Measurements from ENCODE around the gene ADIPOR2. TPM values are rescaled to one million over a fixed set of nuclear protein-coding genes. Genes with fewer than 3 reads are reported as not detected.
"Not testable (repeated sequence)": the region's sequence is repeated elsewhere in the genome, so short reads cannot be mapped to it uniquely, and the experiment has no call there.

The ADIPOR2 gene
- total RNA-seq, 1 donor from 2014 or later: 40.5 TPM

- Histone ChIP-seq H3K4me1 (no peaks in the 10 kb centered on the region), H3K9me3 (replicated peaks) (peaks cover 2% of the 10 kb centered on the region), H3K27me3 (ENCODE audit: low read depth) (no peaks in the 10 kb centered on the region), H3K27ac (replicated peaks) (no peak overlapping the region), H3K4me3 (no peak overlapping the region), H3K36me3 (peaks cover 5% of the 10 kb centered on the region)
- intact Hi-C loops (cut with micrococcal nuclease): no loop called here
- DNase-seq: no peak
- no peak for TF ChIP-seq CTCF (IDR thresholded peaks at IDR 0.05; ENCODE audit: borderline replicate concordance)
Observed at GRCh38 chr12:1731019-1731687, 40.3 kb downstream of the ADIPOR2 start.

- not testable (repeated sequence) for H3K27ac ChIP-seq (replicated peaks)
Observed at GRCh38 chr12:1731688-1732078, 40.8 kb downstream of the ADIPOR2 start.

GRCh38 chr12:1732914-1733313, 42.0 kb downstream of the ADIPOR2 start:
- Histone ChIP-seq H3K27ac (replicated peaks) (no peak overlapping the region), H3K27me3 (ENCODE audit: low read depth) (no peaks in the 10 kb centered on the region), H3K4me1 (peaks cover 14% of the 10 kb centered on the region), H3K36me3 (no peaks in the 10 kb centered on the region), H3K9me3 (replicated peaks) (peaks cover 2% of the 10 kb centered on the region), H3K4me3 (no peak overlapping the region)
- no peak for TF ChIP-seq CTCF (IDR thresholded peaks at IDR 0.05; ENCODE audit: borderline replicate concordance)
- intact Hi-C loops (cut with micrococcal nuclease): no loop called here
- DNase-seq: no peak

More at GRCh38 chr12:1731688-1732078, 40.8 kb downstream of the ADIPOR2 start:
- intact Hi-C loops (cut with micrococcal nuclease); H3K27me3 ChIP-seq (ENCODE audit: low read depth); H3K4me1 ChIP-seq; H3K36me3 ChIP-seq; H3K9me3 ChIP-seq (replicated peaks); H3K4me3 ChIP-seq; DNase-seq: not testable (repeated sequence)

- H3K27me3 ChIP-seq (ENCODE audit: low read depth); H3K9me3 ChIP-seq (replicated peaks); H3K4me3 ChIP-seq; intact Hi-C loops (cut with micrococcal nuclease); H3K36me3 ChIP-seq; H3K27ac ChIP-seq (replicated peaks); DNase-seq: not testable (repeated sequence)
- peaks cover 22% of the 10 kb centered on the region for H3K4me1 ChIP-seq
Observed at GRCh38 chr12:1733712-1734111, 42.8 kb downstream of the ADIPOR2 start.

- no peak for TF ChIP-seq CTCF (IDR thresholded peaks at IDR 0.05; ENCODE audit: borderline replicate concordance)
- Histone ChIP-seq H3K4me3 (no peak overlapping the region), H3K36me3 (no peaks in the 10 kb centered on the region), H3K9me3 (replicated peaks) (peaks cover 2% of the 10 kb centered on the region), H3K27me3 (ENCODE audit: low read depth) (no peaks in the 10 kb centered on the region), H3K4me1 (peaks cover 55% of the 10 kb centered on the region), H3K27ac (replicated peaks) (peak overlapping the region; percentile 1)
- no peak for DNase-seq
- intact Hi-C loops (cut with micrococcal nuclease): no loop called here
Observed at GRCh38 chr12:1737652-1738286, 46.9 kb downstream of the ADIPOR2 start.

- intact Hi-C loops (cut with micrococcal nuclease): no loop called here
- H3K36me3 ChIP-seq: no peaks in the 10 kb centered on the region
- peaks cover 2% of the 10 kb centered on the region for H3K9me3 ChIP-seq (replicated peaks)
- H3K27me3 ChIP-seq (ENCODE audit: low read depth): no peaks in the 10 kb centered on the region
- H3K4me3 ChIP-seq: no peak overlapping the region
- DNase-seq: no peak
- peaks cover 55% of the 10 kb centered on the region for H3K4me1 ChIP-seq
- no peak for TF ChIP-seq CTCF (IDR thresholded peaks at IDR 0.05; ENCODE audit: borderline replicate concordance)
- no peak overlapping the region for H3K27ac ChIP-seq (replicated peaks)
Observed at GRCh38 chr12:1738446-1738845, 47.6 kb downstream of the ADIPOR2 start.
